OCI-LY3 (cell line): ENCODE data around the gene YTHDF2.

Experiments used
- H2AFZ ChIP-seq: fragments of 200-600, 300-600 bp; shearing (Covaris generic); 2 replicates; pipeline ENCODE4 v1.6.0; 2014; ENCODE audit warnings: antibody characterized with exemption, low read depth, low read length
- H3K27ac ChIP-seq: fragments of 200-600, 300-600 bp; sonication (generic); 2 replicates; pipeline ENCODE4 v1.5.1; 2014; ENCODE audit warnings: mild to moderate bottlenecking, low read length, moderate library complexity, mixed read lengths
- H3K27me3 ChIP-seq: fragments of 200-600, 300-600 bp; sonication (generic); 2 replicates; pipeline ENCODE4 v1.6.1; 2014; ENCODE audit warnings: low read depth, low read length, mixed read lengths
- H3K36me3 ChIP-seq: fragments of 200-600, 300-600 bp; sonication (generic); replicated peaks from 2 replicates; pipeline ENCODE3; 2014; ENCODE audit warnings: low read depth, low read length, mixed read lengths
- H3K4me1 ChIP-seq: fragments of 300-600, 200-600 bp; sonication (generic); 2 replicates; pipeline ENCODE4 v1.6.1; 2014; ENCODE audit warnings: low read length, mixed read lengths
- H3K4me2 ChIP-seq: fragments of 200-600, 300-600 bp; sonication (generic); 2 replicates; pipeline ENCODE4 v1.6.1; 2014; ENCODE audit warnings: low read length, mixed read lengths
- H3K4me3 ChIP-seq: fragments of 300-600, 200-600 bp; sonication (generic); 2 replicates; pipeline ENCODE4 v1.5.1; 2014; ENCODE audit warnings: antibody characterized with exemption, mild to moderate bottlenecking, low read length, moderate library complexity
- H3K79me2 ChIP-seq: fragments of 300-600, 200-600 bp; shearing (Covaris generic); 2 replicates; pipeline ENCODE4 v1.6.1; 2014; ENCODE audit warnings: mild to moderate bottlenecking, low read length, mixed read lengths
- H3K9ac ChIP-seq: fragments of 300-600, 200-600 bp; shearing (Covaris generic); 2 replicates; pipeline ENCODE4 v1.6.0; 2014; ENCODE audit warnings: mild to moderate bottlenecking, low read length, moderate library complexity
- H3K9me3 ChIP-seq: fragments of 200-600, 300-600 bp; shearing (Covaris generic); 2 replicates; pipeline ENCODE4 v1.6.1; 2014; ENCODE audit warnings: low read length, mixed read lengths; ENCODE audit not compliant: insufficient read depth
- H4K20me1 ChIP-seq: fragments of 200-600, 300-600 bp; sonication (generic); 2 replicates; pipeline ENCODE4 v1.6.1; 2016; ENCODE audit warnings: low read length, mixed read lengths; ENCODE audit not compliant: insufficient read depth
- EZH2phosphoT487 ChIP-seq: fragments of 200-600 bp; shearing (Covaris generic); IDR thresholded peaks from 2 replicates; pipeline ENCODE4 v1.6.1; 2018; ENCODE audit warnings: antibody characterized with exemption, mixed run types, low read depth
- TF ChIP-seq, protein P1 (sequence below): fragments of 200-600, 300-600 bp; sonication (generic); IDR thresholded peaks from 2 replicates; pipeline ENCODE4 v1.5.1; 2014; ENCODE audit warnings: antibody characterized with exemption, low read length, low read depth

The YTHDF2 gene

DNA sequence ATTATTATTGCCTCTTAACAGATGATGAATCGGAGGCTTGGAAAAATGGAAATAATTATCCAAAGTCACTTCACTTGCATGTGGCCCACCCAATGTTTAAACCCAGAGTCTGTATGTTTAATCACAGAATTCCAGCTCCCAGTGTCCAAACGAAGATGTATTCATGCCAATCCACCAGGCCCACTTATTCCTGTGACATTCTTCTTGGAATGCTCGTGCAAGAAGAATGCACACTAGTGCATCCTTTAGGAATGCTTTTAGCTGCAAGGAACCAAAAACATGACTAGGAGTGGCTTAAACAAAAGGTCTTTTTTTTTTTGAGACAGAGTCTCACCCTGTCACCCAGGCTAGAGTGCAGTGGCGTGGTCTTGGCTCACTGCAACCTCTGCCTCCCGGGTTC is 66.3 kb downstream of the YTHDF2 start:
- Histone ChIP-seq H3K4me2 (no peak overlapping the region), H3K27ac (no peak overlapping the region), H4K20me1 (no peaks in the 10 kb centered on the region), H3K36me3 (no peaks in the 10 kb centered on the region), H3K79me2 (no peaks in the 10 kb centered on the region), H3K9ac (no peak overlapping the region), H3K27me3 (no peaks in the 10 kb centered on the region), H3K4me3 (no peak overlapping the region), H3K4me1 (no peaks in the 10 kb centered on the region), H3K9me3 (no peaks in the 10 kb centered on the region), H2AFZ (no peak overlapping the region)
- TF ChIP-seq, protein P1, sequence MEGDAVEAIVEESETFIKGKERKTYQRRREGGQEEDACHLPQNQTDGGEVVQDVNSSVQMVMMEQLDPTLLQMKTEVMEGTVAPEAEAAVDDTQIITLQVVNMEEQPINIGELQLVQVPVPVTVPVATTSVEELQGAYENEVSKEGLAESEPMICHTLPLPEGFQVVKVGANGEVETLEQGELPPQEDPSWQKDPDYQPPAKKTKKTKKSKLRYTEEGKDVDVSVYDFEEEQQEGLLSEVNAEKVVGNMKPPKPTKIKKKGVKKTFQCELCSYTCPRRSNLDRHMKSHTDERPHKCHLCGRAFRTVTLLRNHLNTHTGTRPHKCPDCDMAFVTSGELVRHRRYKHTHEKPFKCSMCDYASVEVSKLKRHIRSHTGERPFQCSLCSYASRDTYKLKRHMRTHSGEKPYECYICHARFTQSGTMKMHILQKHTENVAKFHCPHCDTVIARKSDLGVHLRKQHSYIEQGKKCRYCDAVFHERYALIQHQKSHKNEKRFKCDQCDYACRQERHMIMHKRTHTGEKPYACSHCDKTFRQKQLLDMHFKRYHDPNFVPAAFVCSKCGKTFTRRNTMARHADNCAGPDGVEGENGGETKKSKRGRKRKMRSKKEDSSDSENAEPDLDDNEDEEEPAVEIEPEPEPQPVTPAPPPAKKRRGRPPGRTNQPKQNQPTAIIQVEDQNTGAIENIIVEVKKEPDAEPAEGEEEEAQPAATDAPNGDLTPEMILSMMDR = no peak
- no peak for TF ChIP-seq EZH2phosphoT487

DNA sequence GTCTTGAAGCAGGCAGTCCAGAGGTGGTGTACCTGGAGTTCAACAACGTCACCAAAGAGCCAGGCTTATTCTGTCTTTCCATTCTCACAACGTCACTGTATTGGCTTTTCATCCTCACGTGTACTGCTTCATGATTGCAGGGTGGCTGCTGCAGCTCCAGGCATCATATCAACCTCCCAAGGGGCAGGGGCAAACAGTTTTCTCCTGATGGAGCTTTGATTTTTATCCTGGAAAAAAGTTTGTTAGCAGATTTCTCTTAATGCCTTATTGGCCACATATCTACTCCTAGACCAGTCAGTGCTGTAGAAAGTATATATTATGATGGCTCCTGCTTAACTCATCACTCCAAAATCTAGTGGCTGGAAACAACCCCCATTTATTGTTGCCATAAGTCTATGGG is 66.9 kb downstream of the YTHDF2 start:
- Histone ChIP-seq H3K9ac (no peak overlapping the region), H2AFZ (no peak overlapping the region)

DNA sequence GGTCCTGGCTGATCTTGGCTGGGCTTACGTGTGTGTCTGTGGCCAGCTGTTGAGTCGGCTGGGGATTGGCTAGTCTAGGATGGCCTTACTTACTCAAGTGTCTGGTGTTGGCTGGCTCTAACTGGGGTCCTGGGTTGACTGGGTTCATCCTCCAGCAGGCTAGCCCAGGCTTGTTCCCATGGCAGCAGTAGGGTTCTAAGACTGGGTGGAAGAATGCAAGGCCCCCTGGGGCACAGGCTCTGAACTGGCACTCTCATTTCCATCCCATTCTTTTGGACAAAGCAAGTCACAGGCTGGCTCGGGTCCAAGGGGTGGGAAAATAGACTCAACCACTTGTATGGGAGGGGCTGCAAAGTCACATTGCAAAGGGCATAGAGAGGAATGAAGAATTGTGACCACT is 67.3 kb downstream of the YTHDF2 start:
- Histone ChIP-seq H2AFZ (no peak overlapping the region), H3K36me3 (no peaks in the 10 kb centered on the region), H3K4me1 (no peaks in the 10 kb centered on the region), H3K4me2 (no peak overlapping the region), H4K20me1 (no peaks in the 10 kb centered on the region), H3K9ac (no peak overlapping the region), H3K27ac (no peak overlapping the region), H3K79me2 (no peaks in the 10 kb centered on the region), H3K27me3 (no peaks in the 10 kb centered on the region), H3K9me3 (no peaks in the 10 kb centered on the region), H3K4me3 (no peak overlapping the region)
- no peak for TF ChIP-seq EZH2phosphoT487
- TF ChIP-seq, protein P1 = no peak

More for the DNA sequence above, 66.9 kb downstream of the YTHDF2 start:
- Histone ChIP-seq H3K4me1 (no peaks in the 10 kb centered on the region), H3K36me3 (no peaks in the 10 kb centered on the region), H3K9me3 (no peaks in the 10 kb centered on the region), H3K27me3 (no peaks in the 10 kb centered on the region), H3K79me2 (no peaks in the 10 kb centered on the region), H3K27ac (no peak overlapping the region), H4K20me1 (no peaks in the 10 kb centered on the region), H3K4me2 (no peak overlapping the region), H3K4me3 (no peak overlapping the region)
- TF ChIP-seq EZH2phosphoT487 = no peak
- TF ChIP-seq, protein P1 = no peak

DNA sequence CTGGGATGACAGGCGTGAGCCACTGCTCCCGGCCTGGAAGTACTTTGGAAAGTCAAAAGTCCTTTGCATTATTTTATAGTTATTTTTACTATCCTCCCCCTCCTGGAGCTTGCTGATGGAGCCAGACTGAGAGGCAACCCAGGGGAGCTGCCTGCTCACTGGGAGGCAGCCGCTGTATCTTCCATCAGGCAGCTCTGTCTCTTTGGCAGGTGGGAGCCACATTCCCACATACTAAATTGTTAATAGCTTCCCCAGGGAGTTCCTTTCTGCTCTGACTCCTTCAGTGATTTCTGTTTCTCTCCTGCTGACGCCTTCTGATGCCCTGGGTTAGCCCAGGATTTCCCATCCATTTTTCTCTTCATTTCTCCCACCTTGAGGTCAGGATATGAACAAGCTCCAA is 70.3 kb downstream of the YTHDF2 start:
- Histone ChIP-seq H4K20me1 (no peaks in the 10 kb centered on the region), H3K4me2 (no peak overlapping the region), H3K79me2 (no peaks in the 10 kb centered on the region), H2AFZ (no peak overlapping the region), H3K9me3 (no peaks in the 10 kb centered on the region), H3K36me3 (no peaks in the 10 kb centered on the region), H3K9ac (no peak overlapping the region), H3K27me3 (no peaks in the 10 kb centered on the region), H3K4me3 (no peak overlapping the region), H3K4me1 (no peaks in the 10 kb centered on the region), H3K27ac (no peak overlapping the region)
- no peak for TF ChIP-seq EZH2phosphoT487
- TF ChIP-seq, protein P1 = no peak
